B cell (primary cell): ENCODE measurements around the gene TREML2.

ENCODE experiments used
- CTCF ChIP-seq: fragments of 200-600 bp; IDR thresholded peaks from one replicate; pipeline ENCODE4 v1.8.0; 2022; ENCODE audit warnings: antibody characterized with exemption, mild to moderate bottlenecking
- EZH2 ChIP-seq: IDR thresholded peaks from 2 replicates; pipeline ENCODE4 v1.6.1; 2012; ENCODE audit warnings: borderline replicate concordance, low read depth, mild to moderate bottlenecking, moderate library complexity, low read length; ENCODE audit not compliant: insufficient read depth, poor library complexity, severe bottlenecking

GRCh38 chr6:41156771-41157170, 44.2 kb downstream of the TREML2 start:
- TF ChIP-seq EZH2 = no peak
- TF ChIP-seq CTCF = no peak
